HepG2 (cell line): ENCODE measurements around the gene DPH1. TPM values are rescaled to one million over a fixed set of nuclear protein-coding genes. Genes with fewer than 3 reads are reported as not detected.

ENCODE experiments used
- FOXA1 ChIP-seq, 2 experiments: fragments of 450-650 bp in 1 of 2; sonication (generic) in 1 of 2; formaldehyde crosslinking in 1 of 2; IDR thresholded peaks; 2 replicates each; pipeline versions ENCODE4 v1.4.0 to v1.6.1; 2016 to 2020; ENCODE audit warnings: missing genetic modification reagents in 1 of 2
- ONECUT2 ChIP-seq: sonication (generic); formaldehyde crosslinking; IDR thresholded peaks from 2 replicates; pipeline ENCODE4 v1.4.0; 2020; ENCODE audit warnings: missing genetic modification reagents
- YEATS2 ChIP-seq: sonication (generic); formaldehyde crosslinking; IDR thresholded peaks from 2 replicates; pipeline ENCODE4 v1.4.0; 2020; ENCODE audit warnings: missing genetic modification reagents, borderline replicate concordance
- ZMYM2 ChIP-seq: sonication (generic); formaldehyde crosslinking; IDR thresholded peaks from 2 replicates; pipeline ENCODE4 v1.8.0; 2022; ENCODE audit warnings: mild to moderate bottlenecking, missing genetic modification reagents
- ZMYM3 ChIP-seq: sonication (generic); formaldehyde crosslinking; IDR thresholded peaks from 2 replicates; pipeline ENCODE4 v1.5.1; 2020; ENCODE audit warnings: mild to moderate bottlenecking, missing genetic modification reagents
- ZNF383 ChIP-seq: sonication (generic); formaldehyde crosslinking; IDR thresholded peaks from 2 replicates; pipeline ENCODE4 v1.4.0; 2020; ENCODE audit warnings: missing genetic modification reagents, mild to moderate bottlenecking, borderline replicate concordance
- ZNF432 ChIP-seq: sonication (generic); formaldehyde crosslinking; IDR thresholded peaks from 2 replicates; pipeline ENCODE4 v1.5.0; 2020; ENCODE audit warnings: missing genetic modification reagents, mild to moderate bottlenecking, borderline replicate concordance
- polyA plus RNA-seq, 8 experiments: library from polyadenylated mRNA; depleted of rRNA in 3 of 8; stranded (reverse) in 7 of 8; unstranded in 1 of 8; fragments of >200 nt; fragmentation: Illumina TruSeq in 4 of 8; extraction: Trizol in 4 of 8; gene quantifications; 2 replicates each; pipeline versions ENCODE4 v1.2.1 to v1.2.3, GENCODE V29; 2011 to 2016; ENCODE audit warnings: low read depth in 4 of 8, missing spikeins in 1 of 8, mixed read lengths in 1 of 8; ENCODE audit not compliant: insufficient read depth in 1 of 8
- total RNA-seq, 5 experiments: library from RNA; depleted of rRNA; stranded (reverse); fragments of >200 nt; fragmentation: Illumina TruSeq; extraction: Trizol; gene quantifications; 2 replicates each; pipeline ENCODE4 v1.2.3, GENCODE V29; 2016; ENCODE audit warnings: low read depth in 1 of 5
- TF ChIP-seq, protein P1 (sequence below): IDR thresholded peaks from 2 replicates; pipeline ENCODE4 v1.4.0; 2020; ENCODE audit warnings: mild to moderate bottlenecking, missing genetic modification reagents
- TF ChIP-seq, protein P2 (sequence below): sonication (generic); formaldehyde crosslinking; IDR thresholded peaks from 2 replicates; pipeline ENCODE4 v1.4.0; 2020; ENCODE audit warnings: missing genetic modification reagents, borderline replicate concordance
- TF ChIP-seq, protein P3 (sequence below): sonication (generic); formaldehyde crosslinking; conservative IDR thresholded peaks from 2 replicates; pipeline ENCODE4 v1.4.0; 2020; ENCODE audit warnings: mild to moderate bottlenecking, missing genetic modification reagents, moderate library complexity
- TF ChIP-seq, protein P4 (sequence below): sonication (generic); formaldehyde crosslinking; IDR thresholded peaks from 2 replicates; pipeline ENCODE4 v1.4.0; 2020; ENCODE audit warnings: missing genetic modification reagents
- TF ChIP-seq, protein P5 (sequence below): IDR thresholded peaks from 2 replicates; pipeline ENCODE4 v1.6.1; 2016; ENCODE audit warnings: low read depth

Gene DPH1
- total and polyA plus RNA-seq, 2 of the 13 experiments (the other 11 are each of a cell fraction or from before 2014, with no cell fraction given) = 25.3 to 42.8 TPM

DNA sequence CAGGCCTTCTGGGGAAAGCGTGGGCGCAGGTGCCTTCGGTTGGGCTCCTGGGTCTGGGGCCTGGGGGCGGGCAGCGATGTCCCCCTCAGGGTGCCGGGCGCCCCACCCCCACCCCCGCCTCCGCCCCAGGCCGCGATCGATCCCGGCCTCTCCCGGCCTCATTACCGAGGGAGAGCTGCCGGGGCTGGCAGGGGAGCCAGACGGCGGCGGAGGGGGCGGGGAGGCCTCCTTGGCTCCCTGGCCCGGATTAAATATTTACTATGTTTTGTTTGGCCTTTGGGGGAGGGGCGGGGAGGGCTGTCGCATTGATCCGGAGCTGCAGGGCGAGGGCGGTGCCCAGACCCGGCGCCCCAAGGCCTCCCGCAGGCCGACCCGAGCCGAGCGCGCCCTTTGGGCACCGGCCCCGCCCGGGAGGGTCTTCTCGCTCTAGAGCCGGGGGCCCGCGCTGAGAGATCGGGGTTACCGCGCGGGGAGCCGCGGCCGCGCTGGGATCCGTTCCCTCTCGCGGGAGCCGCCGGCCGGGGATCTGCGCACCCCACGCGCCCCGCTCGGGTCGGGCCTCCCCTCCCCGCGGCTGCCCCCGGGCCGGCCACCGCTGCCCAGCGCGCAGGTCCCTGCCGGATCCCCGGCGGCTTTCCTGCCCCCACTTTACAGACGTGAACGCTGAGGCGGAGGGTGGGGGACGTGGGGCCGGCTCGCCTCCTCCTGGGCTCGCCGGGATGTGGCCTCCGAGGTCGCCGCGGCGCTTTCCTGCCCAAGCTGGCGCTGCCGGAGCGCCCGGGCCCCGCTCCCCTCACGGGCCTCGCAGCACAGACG lies 31.8 kb upstream of the DPH1 start (continued):
- TF ChIP-seq, protein P1, sequence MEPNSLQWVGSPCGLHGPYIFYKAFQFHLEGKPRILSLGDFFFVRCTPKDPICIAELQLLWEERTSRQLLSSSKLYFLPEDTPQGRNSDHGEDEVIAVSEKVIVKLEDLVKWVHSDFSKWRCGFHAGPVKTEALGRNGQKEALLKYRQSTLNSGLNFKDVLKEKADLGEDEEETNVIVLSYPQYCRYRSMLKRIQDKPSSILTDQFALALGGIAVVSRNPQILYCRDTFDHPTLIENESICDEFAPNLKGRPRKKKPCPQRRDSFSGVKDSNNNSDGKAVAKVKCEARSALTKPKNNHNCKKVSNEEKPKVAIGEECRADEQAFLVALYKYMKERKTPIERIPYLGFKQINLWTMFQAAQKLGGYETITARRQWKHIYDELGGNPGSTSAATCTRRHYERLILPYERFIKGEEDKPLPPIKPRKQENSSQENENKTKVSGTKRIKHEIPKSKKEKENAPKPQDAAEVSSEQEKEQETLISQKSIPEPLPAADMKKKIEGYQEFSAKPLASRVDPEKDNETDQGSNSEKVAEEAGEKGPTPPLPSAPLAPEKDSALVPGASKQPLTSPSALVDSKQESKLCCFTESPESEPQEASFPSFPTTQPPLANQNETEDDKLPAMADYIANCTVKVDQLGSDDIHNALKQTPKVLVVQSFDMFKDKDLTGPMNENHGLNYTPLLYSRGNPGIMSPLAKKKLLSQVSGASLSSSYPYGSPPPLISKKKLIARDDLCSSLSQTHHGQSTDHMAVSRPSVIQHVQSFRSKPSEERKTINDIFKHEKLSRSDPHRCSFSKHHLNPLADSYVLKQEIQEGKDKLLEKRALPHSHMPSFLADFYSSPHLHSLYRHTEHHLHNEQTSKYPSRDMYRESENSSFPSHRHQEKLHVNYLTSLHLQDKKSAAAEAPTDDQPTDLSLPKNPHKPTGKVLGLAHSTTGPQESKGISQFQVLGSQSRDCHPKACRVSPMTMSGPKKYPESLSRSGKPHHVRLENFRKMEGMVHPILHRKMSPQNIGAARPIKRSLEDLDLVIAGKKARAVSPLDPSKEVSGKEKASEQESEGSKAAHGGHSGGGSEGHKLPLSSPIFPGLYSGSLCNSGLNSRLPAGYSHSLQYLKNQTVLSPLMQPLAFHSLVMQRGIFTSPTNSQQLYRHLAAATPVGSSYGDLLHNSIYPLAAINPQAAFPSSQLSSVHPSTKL (CRISPR knock-in tag) = peak; percentile 62
- TF ChIP-seq ONECUT2 (CRISPR knock-in tag) (peak; percentile 84), ZNF383 (CRISPR knock-in tag) (no peak), ZNF432 (CRISPR knock-in tag) (no peak), FOXA1 (IDR thresholded peaks at IDR 0.05) (no peak), FOXA1 (CRISPR knock-in tag; IDR thresholded peaks at IDR 0.05) (peak; percentile 33; the same call in 1 of the 2 replicates), ZMYM3 (CRISPR knock-in tag) (no peak; the same call in 1 of the 2 replicates), YEATS2 (no peak), ZMYM2 (CRISPR knock-in tag) (no peak)
- TF ChIP-seq, protein P2, sequence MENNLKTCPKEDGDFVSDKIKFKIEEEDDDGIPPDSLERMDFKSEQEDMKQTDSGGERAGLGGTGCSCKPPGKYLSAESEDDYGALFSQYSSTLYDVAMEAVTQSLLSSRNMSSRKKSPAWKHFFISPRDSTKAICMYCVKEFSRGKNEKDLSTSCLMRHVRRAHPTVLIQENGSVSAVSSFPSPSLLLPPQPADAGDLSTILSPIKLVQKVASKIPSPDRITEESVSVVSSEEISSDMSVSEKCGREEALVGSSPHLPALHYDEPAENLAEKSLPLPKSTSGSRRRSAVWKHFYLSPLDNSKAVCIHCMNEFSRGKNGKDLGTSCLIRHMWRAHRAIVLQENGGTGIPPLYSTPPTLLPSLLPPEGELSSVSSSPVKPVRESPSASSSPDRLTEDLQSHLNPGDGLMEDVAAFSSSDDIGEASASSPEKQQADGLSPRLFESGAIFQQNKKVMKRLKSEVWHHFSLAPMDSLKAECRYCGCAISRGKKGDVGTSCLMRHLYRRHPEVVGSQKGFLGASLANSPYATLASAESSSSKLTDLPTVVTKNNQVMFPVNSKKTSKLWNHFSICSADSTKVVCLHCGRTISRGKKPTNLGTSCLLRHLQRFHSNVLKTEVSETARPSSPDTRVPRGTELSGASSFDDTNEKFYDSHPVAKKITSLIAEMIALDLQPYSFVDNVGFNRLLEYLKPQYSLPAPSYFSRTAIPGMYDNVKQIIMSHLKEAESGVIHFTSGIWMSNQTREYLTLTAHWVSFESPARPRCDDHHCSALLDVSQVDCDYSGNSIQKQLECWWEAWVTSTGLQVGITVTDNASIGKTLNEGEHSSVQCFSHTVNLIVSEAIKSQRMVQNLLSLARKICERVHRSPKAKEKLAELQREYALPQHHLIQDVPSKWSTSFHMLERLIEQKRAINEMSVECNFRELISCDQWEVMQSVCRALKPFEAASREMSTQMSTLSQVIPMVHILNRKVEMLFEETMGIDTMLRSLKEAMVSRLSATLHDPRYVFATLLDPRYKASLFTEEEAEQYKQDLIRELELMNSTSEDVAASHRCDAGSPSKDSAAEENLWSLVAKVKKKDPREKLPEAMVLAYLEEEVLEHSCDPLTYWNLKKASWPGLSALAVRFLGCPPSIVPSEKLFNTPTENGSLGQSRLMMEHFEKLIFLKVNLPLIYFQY = peak; percentile 71; the same call in 1 of the 2 replicates
- TF ChIP-seq, protein P3, sequence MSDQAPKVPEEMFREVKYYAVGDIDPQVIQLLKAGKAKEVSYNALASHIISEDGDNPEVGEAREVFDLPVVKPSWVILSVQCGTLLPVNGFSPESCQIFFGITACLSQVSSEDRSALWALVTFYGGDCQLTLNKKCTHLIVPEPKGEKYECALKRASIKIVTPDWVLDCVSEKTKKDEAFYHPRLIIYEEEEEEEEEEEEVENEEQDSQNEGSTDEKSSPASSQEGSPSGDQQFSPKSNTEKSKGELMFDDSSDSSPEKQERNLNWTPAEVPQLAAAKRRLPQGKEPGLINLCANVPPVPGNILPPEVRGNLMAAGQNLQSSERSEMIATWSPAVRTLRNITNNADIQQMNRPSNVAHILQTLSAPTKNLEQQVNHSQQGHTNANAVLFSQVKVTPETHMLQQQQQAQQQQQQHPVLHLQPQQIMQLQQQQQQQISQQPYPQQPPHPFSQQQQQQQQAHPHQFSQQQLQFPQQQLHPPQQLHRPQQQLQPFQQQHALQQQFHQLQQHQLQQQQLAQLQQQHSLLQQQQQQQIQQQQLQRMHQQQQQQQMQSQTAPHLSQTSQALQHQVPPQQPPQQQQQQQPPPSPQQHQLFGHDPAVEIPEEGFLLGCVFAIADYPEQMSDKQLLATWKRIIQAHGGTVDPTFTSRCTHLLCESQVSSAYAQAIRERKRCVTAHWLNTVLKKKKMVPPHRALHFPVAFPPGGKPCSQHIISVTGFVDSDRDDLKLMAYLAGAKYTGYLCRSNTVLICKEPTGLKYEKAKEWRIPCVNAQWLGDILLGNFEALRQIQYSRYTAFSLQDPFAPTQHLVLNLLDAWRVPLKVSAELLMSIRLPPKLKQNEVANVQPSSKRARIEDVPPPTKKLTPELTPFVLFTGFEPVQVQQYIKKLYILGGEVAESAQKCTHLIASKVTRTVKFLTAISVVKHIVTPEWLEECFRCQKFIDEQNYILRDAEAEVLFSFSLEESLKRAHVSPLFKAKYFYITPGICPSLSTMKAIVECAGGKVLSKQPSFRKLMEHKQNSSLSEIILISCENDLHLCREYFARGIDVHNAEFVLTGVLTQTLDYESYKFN = peak; percentile 82
- TF ChIP-seq, protein P4, sequence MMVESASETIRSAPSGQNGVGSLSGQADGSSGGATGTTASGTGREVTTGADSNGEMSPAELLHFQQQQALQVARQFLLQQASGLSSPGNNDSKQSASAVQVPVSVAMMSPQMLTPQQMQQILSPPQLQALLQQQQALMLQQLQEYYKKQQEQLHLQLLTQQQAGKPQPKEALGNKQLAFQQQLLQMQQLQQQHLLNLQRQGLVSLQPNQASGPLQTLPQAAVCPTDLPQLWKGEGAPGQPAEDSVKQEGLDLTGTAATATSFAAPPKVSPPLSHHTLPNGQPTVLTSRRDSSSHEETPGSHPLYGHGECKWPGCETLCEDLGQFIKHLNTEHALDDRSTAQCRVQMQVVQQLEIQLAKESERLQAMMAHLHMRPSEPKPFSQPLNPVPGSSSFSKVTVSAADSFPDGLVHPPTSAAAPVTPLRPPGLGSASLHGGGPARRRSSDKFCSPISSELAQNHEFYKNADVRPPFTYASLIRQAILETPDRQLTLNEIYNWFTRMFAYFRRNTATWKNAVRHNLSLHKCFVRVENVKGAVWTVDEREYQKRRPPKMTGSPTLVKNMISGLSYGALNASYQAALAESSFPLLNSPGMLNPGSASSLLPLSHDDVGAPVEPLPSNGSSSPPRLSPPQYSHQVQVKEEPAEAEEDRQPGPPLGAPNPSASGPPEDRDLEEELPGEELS (CRISPR knock-in tag) = peak; percentile 78
- TF ChIP-seq, protein P5, sequence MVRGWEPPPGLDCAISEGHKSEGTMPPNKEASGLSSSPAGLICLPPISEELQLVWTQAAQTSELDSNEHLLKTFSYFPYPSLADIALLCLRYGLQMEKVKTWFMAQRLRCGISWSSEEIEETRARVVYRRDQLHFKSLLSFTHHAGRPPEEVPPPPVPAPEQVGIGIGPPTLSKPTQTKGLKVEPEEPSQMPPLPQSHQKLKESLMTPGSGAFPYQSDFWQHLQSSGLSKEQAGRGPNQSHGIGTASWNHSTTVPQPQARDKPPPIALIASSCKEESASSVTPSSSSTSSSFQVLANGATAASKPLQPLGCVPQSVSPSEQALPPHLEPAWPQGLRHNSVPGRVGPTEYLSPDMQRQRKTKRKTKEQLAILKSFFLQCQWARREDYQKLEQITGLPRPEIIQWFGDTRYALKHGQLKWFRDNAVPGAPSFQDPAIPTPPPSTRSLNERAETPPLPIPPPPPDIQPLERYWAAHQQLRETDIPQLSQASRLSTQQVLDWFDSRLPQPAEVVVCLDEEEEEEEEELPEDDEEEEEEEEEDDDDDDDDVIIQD (CRISPR knock-in tag) = no peak
